Suprapubic skin (tissue), 4 donors: ENCODE measurements around the gene UPF1. TPM values are rescaled to one million over a fixed set of nuclear protein-coding genes. Genes with fewer than 3 reads are reported as not detected.

ENCODE experiments used
- DNase-seq, 2 donors: peaks; one replicate each; pipeline ENCODE4 v3.0.0-alpha.2; 2019; ENCODE audit warnings: low spot score in 2 of 2
- H3K27ac ChIP-seq: fragments of 200-600 bp; sonication (generic); one replicate; pipeline ENCODE4 v1.5.1; 2019
- H3K27me3 ChIP-seq: fragments of 200-600 bp; sonication (generic); one replicate; pipeline ENCODE4 v1.5.1; 2019
- H3K36me3 ChIP-seq: fragments of 200-600 bp; sonication (generic); one replicate; pipeline ENCODE4 v1.5.1; 2019
- H3K4me1 ChIP-seq: fragments of 200-600 bp; sonication (generic); one replicate; pipeline ENCODE4 v1.5.1; 2019
- H3K4me3 ChIP-seq: fragments of 200-600 bp; sonication (generic); one replicate; pipeline ENCODE4 v1.5.1; 2019; ENCODE audit warnings: mild to moderate bottlenecking
- H3K9me3 ChIP-seq: fragments of 200-600 bp; sonication (generic); one replicate; pipeline ENCODE4 v1.5.1; 2019
- CTCF ChIP-seq, 2 donors: fragments of 200-600 bp in 1 of 2; fragments of 450-650 bp in 1 of 2; sonication (generic) in 1 of 2; IDR thresholded peaks; one replicate each; pipeline ENCODE4 v1.5.1; 2016 to 2019; ENCODE audit warnings: antibody characterized with exemption in 2 of 2, mild to moderate bottlenecking in 1 of 2, moderate library complexity in 1 of 2
- EP300 ChIP-seq: sonication (generic); formaldehyde crosslinking; IDR thresholded peaks from one replicate; pipeline ENCODE4 v1.6.1; 2017; ENCODE audit warnings: antibody characterized with exemption
- POLR2A ChIP-seq, 2 donors: fragments of 450-650 bp; IDR thresholded peaks; one replicate each; pipeline ENCODE4 v1.6.1; 2017; ENCODE audit warnings: antibody characterized with exemption in 2 of 2, mild to moderate bottlenecking in 2 of 2, moderate library complexity in 2 of 2
- POLR2AphosphoS5 ChIP-seq, 3 donors: sonication (generic); formaldehyde crosslinking; IDR thresholded peaks; one replicate each; pipeline ENCODE4 v1.6.1; 2017; ENCODE audit warnings: antibody characterized with exemption in 3 of 3
- WGBS: methylation state at CpG from one replicate; pipeline ENCODE4 v1.1.5; 2018; 5-methylcytosine and 5-hydroxymethylcytosine counted together
- total RNA-seq, 4 donors: library from RNA; depleted of rRNA; stranded (reverse); fragments of >200 nt; gene quantifications; one replicate each; pipeline ENCODE4 v1.1.0, GENCODE V29; 2016

The UPF1 gene
- total RNA-seq, 4 donors from 2014 or later = 74.7 to 160 (median 99.2) TPM

- WGBS = 93% methylated on average over 11 of the region's 33 CpGs
- no peak overlapping the region for H3K27ac ChIP-seq
- no peak for TF ChIP-seq CTCF (IDR thresholded peaks at IDR 0.05)
- TF ChIP-seq POLR2A (IDR thresholded peaks at IDR 0.05) = no peak
- no peak for TF ChIP-seq EP300
- no peak for TF ChIP-seq POLR2AphosphoS5 (IDR thresholded peaks at IDR 0.05)
Observed at GRCh38 chr19:18862976-18863842, 31.4 kb downstream of the UPF1 start.

GRCh38 chr19:18863843-18864362 lies 32.1 kb downstream of the UPF1 start:
- Histone ChIP-seq H3K27me3 (no peaks in the 10 kb centered on the region), H3K4me1 (peaks cover 7% of the 10 kb centered on the region), H3K36me3 (peaks cover 82% of the 10 kb centered on the region), H3K9me3 (no peaks in the 10 kb centered on the region), H3K4me3 (no peak overlapping the region), H3K27ac (no peak overlapping the region)
- TF ChIP-seq EP300 (no peak), POLR2A (IDR thresholded peaks at IDR 0.05) (no peak), CTCF (IDR thresholded peaks at IDR 0.05) (no peak), POLR2AphosphoS5 (IDR thresholded peaks at IDR 0.05) (no peak)
- WGBS = 85% methylated on average over 10 of the region's 16 CpGs
- peak in 1 of 2 donors; percentile 70 for DNase-seq

More at GRCh38 chr19:18862976-18863842, 31.4 kb downstream of the UPF1 start:
- no peaks in the 10 kb centered on the region for H3K9me3 ChIP-seq
- no peak for DNase-seq
- peaks cover 89% of the 10 kb centered on the region for H3K36me3 ChIP-seq
- H3K4me1 ChIP-seq = peaks cover under 1% of the 10 kb centered on the region
- H3K4me3 ChIP-seq = no peak overlapping the region
- H3K27me3 ChIP-seq = no peaks in the 10 kb centered on the region

GRCh38 chr19:18865106-18865972 lies 33.6 kb downstream of the UPF1 start:
- 93% methylated on average over 3 of the region's 27 CpGs for WGBS
- TF ChIP-seq POLR2AphosphoS5 (IDR thresholded peaks at IDR 0.05) (no peak), EP300 (no peak), POLR2A (IDR thresholded peaks at IDR 0.05) (no peak), CTCF (IDR thresholded peaks at IDR 0.05) (no peak)
- peak in 1 of 2 donors; percentile 55 for DNase-seq
- Histone ChIP-seq H3K36me3 (peaks cover 68% of the 10 kb centered on the region), H3K4me1 (peaks cover 20% of the 10 kb centered on the region), H3K4me3 (no peak overlapping the region), H3K9me3 (no peaks in the 10 kb centered on the region), H3K27ac (no peak overlapping the region), H3K27me3 (peaks cover 13% of the 10 kb centered on the region)

- H3K9me3 ChIP-seq = no peaks in the 10 kb centered on the region
- H3K27ac ChIP-seq = no peak overlapping the region
- peaks cover 15% of the 10 kb centered on the region for H3K27me3 ChIP-seq
- TF ChIP-seq EP300 (no peak), CTCF (IDR thresholded peaks at IDR 0.05) (peak; percentile 86 to 98), POLR2A (IDR thresholded peaks at IDR 0.05) (no peak)
- H3K4me1 ChIP-seq = peaks cover 22% of the 10 kb centered on the region
- no peak overlapping the region for H3K4me3 ChIP-seq
- 35% methylated on average over 30 of the region's 38 CpGs for WGBS
- peaks cover 59% of the 10 kb centered on the region for H3K36me3 ChIP-seq
- DNase-seq = peak in 1 of 2 donors; percentile 64
Observed at GRCh38 chr19:18865973-18866799, 34.4 kb downstream of the UPF1 start.
